K562 (cell line): ENCODE results near the gene MMAB. TPM values are rescaled to one million over a fixed set of nuclear protein-coding genes. Genes with fewer than 3 reads are reported as not detected.

Source experiments
- ATF2 ChIP-seq: sonication (generic); formaldehyde crosslinking; IDR thresholded peaks from 2 replicates; pipeline ENCODE4 v1.8.1; 2022; ENCODE audit warnings: missing genetic modification reagents
- CEBPG ChIP-seq, 3 experiments: fragments of 200-800 bp in 1 of 3; sonication (Bioruptor generic) in 1 of 3; sonication (generic) in 1 of 3; formaldehyde crosslinking in 1 of 3; IDR thresholded peaks in 2 of 3; conservative IDR thresholded peaks in 1 of 3; 2 replicates each; pipeline versions ENCODE4 v1.6.1 to v1.8.0; 2016 to 2022; ENCODE audit warnings: missing compliant biosample characterization in 2 of 3, missing genetic modification characterization in 2 of 3, mild to moderate bottlenecking in 1 of 3, missing genetic modification reagents in 1 of 3
- MGA ChIP-seq: fragments of 450-650 bp; IDR thresholded peaks from 2 replicates; pipeline ENCODE4 v1.6.1; 2016; ENCODE audit warnings: mild to moderate bottlenecking, moderate library complexity
- MNT ChIP-seq, 2 experiments: fragments of 450-650 bp; conservative IDR thresholded peaks; 2 replicates each; pipeline ENCODE4 v1.6.1; 2017; ENCODE audit warnings: mild to moderate bottlenecking in 2 of 2, moderate library complexity in 2 of 2
- NCOA1 ChIP-seq: fragments of 450-650 bp; IDR thresholded peaks from 2 replicates; pipeline ENCODE4 v1.6.1; 2016; ENCODE audit warnings: low read depth
- NRF1 ChIP-seq, 2 experiments: fragments of 450-650 bp; IDR thresholded peaks in 1 of 2; conservative IDR thresholded peaks in 1 of 2; 2 replicates each; pipeline ENCODE4 v1.6.1; 2014; ENCODE audit warnings: mild to moderate bottlenecking in 2 of 2
- USF2 ChIP-seq: sonication (generic); formaldehyde crosslinking; IDR thresholded peaks from 2 replicates; pipeline ENCODE4 v1.5.0; 2020; ENCODE audit warnings: missing genetic modification reagents
- ZBTB17 ChIP-seq: fragments of 450-650 bp; formaldehyde crosslinking; IDR thresholded peaks from 2 replicates; pipeline ENCODE4 v1.4.0; 2020; ENCODE audit warnings: mild to moderate bottlenecking
- polyA plus RNA-seq, 8 experiments: library from polyadenylated mRNA; depleted of rRNA in 4 of 8; stranded (reverse) in 5 of 8; unstranded in 3 of 8; fragments of >200 nt; fragmentation: Nextera tagmentation in 2 of 8; fragmentation: Illumina TruSeq in 1 of 8; extraction: Ambion mirVana in 2 of 8; extraction: Trizol in 1 of 8; gene quantifications; 2 replicates each; pipeline versions ENCODE4 v1.2.1 to v1.2.3, GENCODE V29; 2011 to 2014; ENCODE audit warnings: inconsistent platforms in 1 of 8, missing spikeins in 1 of 8
- total RNA-seq, 7 experiments: library from RNA; depleted of rRNA in 6 of 7; stranded (reverse); fragments of >200 nt in 6 of 7; fragmentation: Illumina TruSeq in 2 of 7; extraction: Trizol in 2 of 7; gene quantifications; 2 replicates each; pipeline versions ENCODE4 v1.2.1 to v1.2.3, GENCODE V29; 2011 to 2021; ENCODE audit warnings: low replicate concordance in 1 of 7

MMAB gene
- total and polyA plus RNA-seq, 9 of the 15 experiments (the other 6 are each of a cell fraction or from before 2014, with no cell fraction given), result 9.5 to 76.1 (median 46.2) TPM

GRCh38 chr12:109619002-109619604, 45.8 kb upstream of the MMAB start (continued):
- TF ChIP-seq MGA (peak; percentile 22; the same call in 1 of the 2 replicates), NRF1 (conservative IDR thresholded peaks at IDR 0.05 in 1 of 2, IDR thresholded peaks at IDR 0.05 in 1 of 2) (peak; percentile 8 to 40; a peak in 2 of 4 replicates), USF2 (CRISPR knock-in tag) (peak; percentile 23; the same call in 1 of the 2 replicates), MNT (conservative IDR thresholded peaks at IDR 0.05) (peak; percentile 41 to 62), CEBPG (CRISPR knock-in tag; IDR thresholded peaks at IDR 0.05) (no peak), CEBPG (tag; conservative IDR thresholded peaks at IDR 0.05 in 1 of 2, IDR thresholded peaks at IDR 0.05 in 1 of 2) (peak in 1 of 2 experiments; percentile 48; a peak in 1 of 4 replicates), ZBTB17 (CRISPR knock-in tag) (no peak), ATF2 (CRISPR knock-in tag) (peak; percentile 32; the same call in 1 of the 2 replicates), NCOA1 (peak; percentile 79)
